IMR-90 (cell line): ENCODE data around the gene HPRT1. TPM values are rescaled to one million over a fixed set of nuclear protein-coding genes. Genes with fewer than 3 reads are reported as not detected.

Source experiments
- ATAC-seq: fragments of 200-7000 bp; cut with Tn5 transposase; 2 replicates; pipeline ENCODE4 v1.9.1; 2020; ENCODE audit warnings: low read depth, mild to moderate bottlenecking, moderate library complexity
- BruUV-seq: library from RNA; stranded (reverse); fragments of 400-500 nt; replicated peaks from 2 replicates; lab custom pipeline; 2021; lab: Mats Ljungman, UMichigan
- CTCF ChIA-PET: fragments of 300-600 bp; formaldehyde crosslinking; extraction: SDS; loops from one replicate; lab custom pipeline; 2021; ENCODE audit warnings: antibody characterized with exemption; lab: Yijun Ruan, JAX
- POLR2A ChIA-PET: fragments of 300-600 bp; sonication (Branson Sonifier 250); formaldehyde crosslinking; loops from one replicate; lab custom pipeline; 2022; ENCODE audit warnings: antibody characterized with exemption; ENCODE audit not compliant: unreplicated experiment; lab: Charles Lee
- DNase-seq: peaks from one replicate; pipeline ENCODE4 v3.0.0; 2013
- H2AFZ ChIP-seq: replicated peaks from 2 replicates; pipeline ENCODE3; 2013; ENCODE audit warnings: low read length, mild to moderate bottlenecking; ENCODE audit not compliant: poor library complexity
- H2AK5ac ChIP-seq: 2 replicates; pipeline ENCODE4 v1.6.1; 2013; ENCODE audit warnings: low read depth, low read length, inconsistent platforms
- H2AK9ac ChIP-seq: replicated peaks from 2 replicates; pipeline ENCODE3; 2013; ENCODE audit warnings: mild to moderate bottlenecking, low read depth, low read length, moderate library complexity; ENCODE audit not compliant: poor library complexity
- H2BK120ac ChIP-seq: 2 replicates; pipeline ENCODE4 v1.6.1; 2013; ENCODE audit warnings: low read depth, low read length, inconsistent platforms
- H2BK15ac ChIP-seq: 3 replicates; pipeline ENCODE4 v1.6.1; 2013; ENCODE audit warnings: low read depth, low read length, inconsistent platforms
- H2BK20ac ChIP-seq: 2 replicates; pipeline ENCODE4 v1.6.1; 2013; ENCODE audit warnings: low read depth, mild to moderate bottlenecking, inconsistent platforms, low read length, moderate library complexity
- H2BK5ac ChIP-seq: 2 replicates; pipeline ENCODE4 v1.6.1; 2013; ENCODE audit warnings: mild to moderate bottlenecking, low read depth, low read length, inconsistent platforms; ENCODE audit not compliant: poor library complexity, severe bottlenecking
- H3K14ac ChIP-seq: replicated peaks from 2 replicates; pipeline ENCODE4 v1.6.1; 2013; ENCODE audit warnings: low read depth, low read length, inconsistent platforms
- H3K18ac ChIP-seq: 2 replicates; pipeline ENCODE4 v1.6.1; 2013; ENCODE audit warnings: low read depth, low read length, control low read depth
- H3K23ac ChIP-seq: 2 replicates; pipeline ENCODE4 v1.6.1; 2013; ENCODE audit warnings: low read depth, low read length, inconsistent platforms
- H3K27ac ChIP-seq: 2 replicates; pipeline ENCODE4 v1.5.1; 2013; ENCODE audit warnings: mild to moderate bottlenecking, control low read depth, low read length; ENCODE audit not compliant: insufficient read depth
- H3K27me3 ChIP-seq: 2 replicates; pipeline ENCODE4 v1.6.1; 2013; ENCODE audit warnings: low read length; ENCODE audit not compliant: control insufficient read depth, insufficient read depth
- H3K36me3 ChIP-seq: 2 replicates; pipeline ENCODE4 v1.6.1; 2013; ENCODE audit warnings: low read length, mixed read lengths; ENCODE audit not compliant: control insufficient read depth, insufficient read depth
- H3K4ac ChIP-seq: 2 replicates; pipeline ENCODE4 v1.6.1; 2013; ENCODE audit warnings: low read depth, low read length, inconsistent platforms
- H3K4me1 ChIP-seq: 2 replicates; pipeline ENCODE4 v1.6.1; 2013; ENCODE audit warnings: low read length, mixed read lengths; ENCODE audit not compliant: control insufficient read depth, insufficient read depth
- H3K4me2 ChIP-seq: 2 replicates; pipeline ENCODE4 v1.6.1; 2013; ENCODE audit warnings: low read depth, mild to moderate bottlenecking, control low read depth, low read length, moderate library complexity
- H3K4me3 ChIP-seq: 2 replicates; pipeline ENCODE4 v1.5.1; 2013; ENCODE audit warnings: low read depth, mild to moderate bottlenecking, control low read depth, low read length, moderate library complexity; ENCODE audit not compliant: insufficient read depth
- H3K56ac ChIP-seq: 2 replicates; pipeline ENCODE4 v1.6.1; 2013; ENCODE audit warnings: low read length, inconsistent platforms; ENCODE audit not compliant: insufficient read depth; ENCODE audit errors: extremely low read depth
- H3K79me1 ChIP-seq, 2 experiments: 2 replicates each; pipeline ENCODE4 v1.6.1; 2013; ENCODE audit warnings: low read length in 2 of 2, inconsistent platforms in 1 of 2, low read depth in 1 of 2
- H3K9ac ChIP-seq: 2 replicates; pipeline ENCODE4 v1.6.1; 2013; ENCODE audit warnings: low read depth, low read length, control low read depth
- H3K9me1 ChIP-seq: 2 replicates; pipeline ENCODE4 v1.6.1; 2013; ENCODE audit warnings: low read length, inconsistent platforms; ENCODE audit not compliant: insufficient read depth
- H3K9me3 ChIP-seq: 2 replicates; pipeline ENCODE4 v1.6.1; 2013; ENCODE audit warnings: low read length; ENCODE audit not compliant: control insufficient read depth, insufficient read depth
- H4K20me1 ChIP-seq: 2 replicates; pipeline ENCODE4 v1.6.1; 2013; ENCODE audit warnings: low read length, inconsistent platforms; ENCODE audit not compliant: insufficient read depth
- H4K5ac ChIP-seq: 2 replicates; pipeline ENCODE4 v1.6.1; 2013; ENCODE audit warnings: mild to moderate bottlenecking, low read depth, low read length, control low read depth
- H4K8ac ChIP-seq, 2 experiments: 2 replicates each; pipeline ENCODE4 v1.6.1; 2013; ENCODE audit warnings: low read depth in 2 of 2, low read length in 2 of 2, control low read depth in 1 of 2, inconsistent platforms in 1 of 2
- H4K91ac ChIP-seq: 2 replicates; pipeline ENCODE4 v1.6.1; 2013; ENCODE audit warnings: low read depth, low read length, inconsistent platforms; ENCODE audit not compliant: insufficient read depth
- CEBPB ChIP-seq: IDR thresholded peaks from 2 replicates; pipeline ENCODE4 v1.6.1; 2012; ENCODE audit warnings: low read depth, low read length, improper control_type of control experiment
- CHD1 ChIP-seq: IDR thresholded peaks from 2 replicates; pipeline ENCODE4 v1.6.1; 2012; ENCODE audit warnings: low read depth, low read length, improper control_type of control experiment
- ELK1 ChIP-seq: fragments of 150-350 bp; IDR thresholded peaks from 2 replicates; pipeline ENCODE4 v1.6.1; 2016; ENCODE audit warnings: low read depth, mild to moderate bottlenecking, low read length, moderate library complexity, borderline replicate concordance
- FOS ChIP-seq: fragments of 150-350 bp; IDR thresholded peaks from 2 replicates; pipeline ENCODE4 v1.6.1; 2016; ENCODE audit warnings: low read depth, low read length
- MAFK ChIP-seq: IDR thresholded peaks from 2 replicates; pipeline ENCODE4 v1.6.1; 2012; ENCODE audit warnings: low read depth, low read length, improper control_type of control experiment
- MAZ ChIP-seq: IDR thresholded peaks from 2 replicates; pipeline ENCODE4 v1.6.1; 2012; ENCODE audit warnings: low read depth, mild to moderate bottlenecking, low read length, improper control_type of control experiment, moderate library complexity, borderline replicate concordance
- MXI1 ChIP-seq: IDR thresholded peaks from 2 replicates; pipeline ENCODE4 v1.6.1; 2012; ENCODE audit warnings: low read depth, mild to moderate bottlenecking, low read length, moderate library complexity, borderline replicate concordance
- NFE2L2 ChIP-seq: fragments of 150-350 bp; IDR thresholded peaks from 2 replicates; pipeline ENCODE4 v1.6.1; 2016; ENCODE audit warnings: low read depth, mild to moderate bottlenecking, low read length
- POLR2A ChIP-seq: IDR thresholded peaks from 2 replicates; pipeline ENCODE4 v1.6.1; 2012; ENCODE audit warnings: mild to moderate bottlenecking, low read depth, low read length
- RAD21 ChIP-seq: IDR thresholded peaks from 2 replicates; pipeline ENCODE4 v1.6.1; 2012; ENCODE audit warnings: low read length, improper control_type of control experiment
- RFX5 ChIP-seq: IDR thresholded peaks from 2 replicates; pipeline ENCODE4 v1.8.0; 2012; ENCODE audit warnings: low read depth, mild to moderate bottlenecking, low read length, moderate library complexity
- SMC3 ChIP-seq: fragments of 150-350 bp; IDR thresholded peaks from 2 replicates; pipeline ENCODE4 v1.6.1; 2016; ENCODE audit warnings: low read depth, mild to moderate bottlenecking, antibody characterized with exemption, low read length, moderate library complexity
- USF2 ChIP-seq: fragments of 150-350 bp; IDR thresholded peaks from 2 replicates; pipeline ENCODE4 v1.6.1; 2017; ENCODE audit warnings: mild to moderate bottlenecking, antibody characterized with exemption, low read length, low read depth
- WGBS, 2 experiments: methylation state at CpG; one replicate each; pipeline versions ENCODE4 v1.1.5 to v1.1.7; 2013; ENCODE audit warnings: missing lambda C conversion rate in 2 of 2; ENCODE audit not compliant: insufficient read length in 1 of 2; ENCODE audit errors: extremely low coverage in 2 of 2; 5-methylcytosine and 5-hydroxymethylcytosine counted together
- dilution Hi-C: fragments of 300-500 bp; cut with HindIII; formaldehyde crosslinking; loops from one replicate; pipeline ENCODE4 v1.14.3; 2018; ENCODE audit warnings: low sequenced_read_pairs; ENCODE audit not compliant: unreplicated experiment
- in situ Hi-C: fragments of 300-500 bp; cut with MboI; formaldehyde crosslinking; loops from 3 replicates; pipeline ENCODE4 v1.14.3; 2019; ENCODE audit warnings: low sequenced_read_pairs, inconsistent platforms, mixed read lengths
- intact Hi-C: fragments of 100-400 bp; cut with micrococcal nuclease; formaldehyde crosslinking; loops from 2 replicates; pipeline ENCODE4 v1.10.0; 2022
- polyA plus RNA-seq, 3 experiments: library from polyadenylated mRNA; depleted of rRNA; stranded (reverse); fragments of >200 nt; gene quantifications; 2 replicates each; pipeline ENCODE4 v1.2.3, GENCODE V29; 2012; ENCODE audit warnings: low replicate concordance in 1 of 3
- total RNA-seq: library from RNA; depleted of rRNA; stranded (reverse); fragments of >200 nt; gene quantifications from 2 replicates; pipeline ENCODE4 v1.2.3, GENCODE V29; 2012
- TF ChIP-seq, protein P1 (sequence below): conservative IDR thresholded peaks from 2 replicates; pipeline ENCODE4 v1.5.1; 2012; ENCODE audit warnings: mild to moderate bottlenecking, low read depth, low read length, improper control_type of control experiment

HPRT1 gene
- total and polyA plus RNA-seq, 2 of the 4 experiments (the other 2 are of a cell fraction), result 7.0 to 30.3 TPM

DNA sequence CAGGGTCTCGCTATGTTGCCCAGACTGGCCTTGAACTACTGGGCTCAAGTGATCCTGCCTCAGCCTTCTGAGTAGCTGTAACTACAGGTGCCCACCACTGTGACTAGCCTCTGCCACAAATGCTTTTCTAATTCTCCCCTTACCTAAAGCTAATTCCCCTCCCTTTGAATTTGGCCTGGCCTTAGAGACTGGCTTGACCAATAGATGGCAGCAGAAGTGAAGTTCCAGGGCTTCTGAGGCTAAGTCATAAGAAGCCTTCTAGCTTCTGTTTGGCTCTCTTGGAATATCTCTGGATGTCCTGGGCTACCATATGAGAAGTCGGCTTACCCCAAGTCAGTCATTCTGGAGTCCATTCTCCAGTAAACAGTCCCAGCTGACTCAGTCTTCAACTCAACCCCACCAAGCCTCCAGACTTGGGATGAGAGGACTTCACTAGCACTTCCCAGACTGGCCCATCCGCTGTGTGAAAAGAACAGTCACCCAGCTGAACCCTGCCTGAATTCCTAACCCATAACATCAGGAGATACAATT, 61.0 kb downstream of the HPRT1 start:
- WGBS, 2 experiments, result no CpG with 5 or more reads among the region's 3 CpGs
- Histone ChIP-seq H3K27ac (0 out of 2 replicates have a peak overlapping the region, but pooled peaks have one; percentile 4), H2BK20ac (peak overlapping the region; percentile 57), H2BK5ac (peak overlapping the region; percentile 28), H3K9ac (no peak overlapping the region), H3K9me1 (no peaks in the 10 kb centered on the region; the same call in 1 of the 2 replicates), H4K20me1 (no peaks in the 10 kb centered on the region), H3K18ac (no peak overlapping the region; the same call in 1 of the 2 replicates), H3K4me1 (peaks cover 4% of the 10 kb centered on the region; the same call in 1 of the 2 replicates), H2BK15ac (peak overlapping the region; percentile 15; the same call in 1 of the 3 replicates), H3K27me3 (no peaks in the 10 kb centered on the region), H3K9me3 (no peaks in the 10 kb centered on the region), H3K36me3 (no peaks in the 10 kb centered on the region), H2AK9ac (peak overlapping the region; percentile 24), H3K56ac (no peak overlapping the region; the same call in 1 of the 2 replicates), H3K23ac (no peak overlapping the region), H2AK5ac (0 out of 2 replicates have a peak overlapping the region, but pooled peaks have one; percentile 81), H2BK120ac (peak overlapping the region; percentile 38), H3K4ac (peak overlapping the region; percentile 86), H3K4me3 (no peak overlapping the region), H4K5ac (no peak overlapping the region), H4K91ac (no peak overlapping the region), H3K14ac (0 out of 2 replicates have a peak overlapping the region, but pooled peaks have one; percentile 19), H4K8ac (peak overlapping the region in 1 of 2 experiments; percentile 72; a peak in 1 of 4 replicates), H3K4me2 (no peak overlapping the region), H3K79me1 (no peaks in the 10 kb centered on the region), H2AFZ (peak overlapping the region; percentile 78)
- dilution Hi-C loops, result no loop called here
- POLR2A ChIA-PET, result no interaction called here
- in situ Hi-C loops, result loop anchor here (10.0 kb wide), 1 partner anchor 234 kb away; no protein-coding TSS in a partner anchor
- CTCF ChIA-PET, result interaction anchor here (0.5 to 1.1 kb wide), 11 partner anchors 15 to 430 kb away, joined by 3 to 10 read pairs (median 4); no protein-coding TSS in a partner anchor
- intact Hi-C loops, result loop anchor here (1.0 kb wide), 1 partner anchor 232 kb away; no protein-coding TSS in a partner anchor
- DNase-seq (peak; percentile 76), ATAC-seq (peak; percentile 90)
- BruUV-seq, result no TSS peak
- TF ChIP-seq POLR2A (no peak), RAD21 (peak; percentile 76), CEBPB (no peak), FOS (no peak), SMC3 (peak; percentile 68), RFX5 (no peak), MAZ (no peak), CHD1 (no peak), NFE2L2 (no peak), MAFK (no peak), USF2 (no peak), ELK1 (no peak), MXI1 (no peak)
- TF ChIP-seq, protein P1, sequence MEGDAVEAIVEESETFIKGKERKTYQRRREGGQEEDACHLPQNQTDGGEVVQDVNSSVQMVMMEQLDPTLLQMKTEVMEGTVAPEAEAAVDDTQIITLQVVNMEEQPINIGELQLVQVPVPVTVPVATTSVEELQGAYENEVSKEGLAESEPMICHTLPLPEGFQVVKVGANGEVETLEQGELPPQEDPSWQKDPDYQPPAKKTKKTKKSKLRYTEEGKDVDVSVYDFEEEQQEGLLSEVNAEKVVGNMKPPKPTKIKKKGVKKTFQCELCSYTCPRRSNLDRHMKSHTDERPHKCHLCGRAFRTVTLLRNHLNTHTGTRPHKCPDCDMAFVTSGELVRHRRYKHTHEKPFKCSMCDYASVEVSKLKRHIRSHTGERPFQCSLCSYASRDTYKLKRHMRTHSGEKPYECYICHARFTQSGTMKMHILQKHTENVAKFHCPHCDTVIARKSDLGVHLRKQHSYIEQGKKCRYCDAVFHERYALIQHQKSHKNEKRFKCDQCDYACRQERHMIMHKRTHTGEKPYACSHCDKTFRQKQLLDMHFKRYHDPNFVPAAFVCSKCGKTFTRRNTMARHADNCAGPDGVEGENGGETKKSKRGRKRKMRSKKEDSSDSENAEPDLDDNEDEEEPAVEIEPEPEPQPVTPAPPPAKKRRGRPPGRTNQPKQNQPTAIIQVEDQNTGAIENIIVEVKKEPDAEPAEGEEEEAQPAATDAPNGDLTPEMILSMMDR, result peak; percentile 64
